Mesothelial cell of epicardium (in vitro differentiated cells): ENCODE results near the gene CSTF3. TPM values are rescaled to one million over a fixed set of nuclear protein-coding genes. Genes with fewer than 3 reads are reported as not detected.

Source experiments
- DNase-seq, 2 experiments: peaks; one replicate each; pipeline ENCODE4 v3.0.0; 2021; ENCODE audit warnings: low spot score in 2 of 2; ENCODE audit not compliant: unreplicated experiment in 2 of 2
- H3K27ac Mint-ChIP-seq: 2 replicates; pipeline ENCODE4 v1.8.0; 2021; ENCODE audit warnings: mixed read lengths
- H3K27me3 Mint-ChIP-seq: 2 replicates; pipeline ENCODE4 v1.8.0; 2021; ENCODE audit warnings: low read depth, mixed read lengths
- H3K36me3 Mint-ChIP-seq: 2 replicates; pipeline ENCODE4 v1.8.0; 2021; ENCODE audit warnings: mixed read lengths
- H3K4me1 Mint-ChIP-seq: 2 replicates; pipeline ENCODE4 v1.8.0; 2021; ENCODE audit warnings: mixed read lengths
- H3K4me3 Mint-ChIP-seq: 2 replicates; pipeline ENCODE4 v1.8.0; 2021; ENCODE audit warnings: mild to moderate bottlenecking, moderate library complexity, mixed read lengths
- H3K9me3 Mint-ChIP-seq: 2 replicates; pipeline ENCODE4 v1.8.0; 2021; ENCODE audit warnings: mixed read lengths
- CTCF ChIP-seq: fragments of 200-600 bp; sonication (generic); IDR thresholded peaks from one replicate; pipeline ENCODE4 v1.5.0; 2021; ENCODE audit warnings: antibody characterized with exemption; ENCODE audit not compliant: unreplicated experiment
- total RNA-seq: library from RNA; stranded (reverse); gene quantifications from 3 replicates; pipeline ENCODE4 v1.2.1, GENCODE V29; 2021

The CSTF3 gene
- total RNA-seq, 1 donor from 2014 or later = 50.3 TPM

DNA sequence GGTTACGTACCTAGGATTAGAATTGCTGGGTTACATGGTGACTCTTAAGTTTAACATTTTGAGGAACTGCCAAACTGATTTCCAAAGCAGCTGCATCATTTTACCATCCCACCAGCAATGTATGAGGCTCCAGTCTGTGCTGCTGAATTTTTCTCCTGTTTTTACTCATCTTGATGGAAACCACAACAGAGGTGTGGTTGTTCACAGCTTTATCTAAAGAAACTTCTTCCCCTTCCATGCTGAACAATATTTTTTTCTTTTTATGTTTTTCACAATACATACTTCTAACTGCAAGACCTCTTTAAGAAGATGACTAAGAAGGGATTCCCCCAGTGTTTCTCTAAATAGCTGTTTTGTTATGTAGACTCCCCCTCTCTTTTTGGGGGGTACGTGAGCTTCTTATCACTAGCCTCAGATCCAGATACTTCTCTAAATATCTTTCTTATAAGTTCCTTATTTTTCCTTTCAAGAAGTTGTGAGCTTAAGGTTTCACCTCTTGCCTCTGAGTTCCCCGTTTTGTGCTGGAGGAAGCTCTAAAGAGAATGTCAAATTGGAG is 97.9 kb downstream of the CSTF3 start:
- H3K27ac Mint-ChIP-seq = no peak overlapping the region
- no peak overlapping the region for H3K4me3 Mint-ChIP-seq
- H3K9me3 Mint-ChIP-seq = no peaks in the 10 kb centered on the region
- no peak for DNase-seq
- H3K36me3 Mint-ChIP-seq = peaks cover 27% of the 10 kb centered on the region
- H3K27me3 Mint-ChIP-seq = no peaks in the 10 kb centered on the region
- no peak for TF ChIP-seq CTCF
- peaks cover 21% of the 10 kb centered on the region for H3K4me1 Mint-ChIP-seq

DNA sequence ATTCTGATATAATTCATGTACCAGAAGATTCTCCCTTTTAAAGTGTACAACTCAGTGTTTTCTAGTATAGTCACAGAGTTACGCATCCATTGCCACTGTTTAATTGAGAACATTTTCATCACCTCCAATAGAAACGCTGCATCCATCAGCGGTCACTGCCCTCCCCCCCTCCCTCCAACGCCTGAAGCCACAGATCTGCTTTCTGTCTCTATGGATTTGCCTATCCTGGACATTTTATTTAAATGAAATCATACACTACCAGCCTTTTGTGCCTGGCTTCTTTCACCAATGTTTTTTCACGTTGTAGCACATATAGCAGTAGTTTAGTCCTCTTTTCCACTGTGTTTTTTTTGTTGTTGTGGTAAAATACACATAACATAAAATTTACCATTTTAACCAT is 99.1 kb downstream of the CSTF3 start:
- Mint-ChIP-seq H3K9me3 (no peaks in the 10 kb centered on the region), H3K27me3 (no peaks in the 10 kb centered on the region), H3K4me1 (peaks cover 24% of the 10 kb centered on the region), H3K4me3 (no peak overlapping the region), H3K27ac (peak overlapping the region; percentile 66), H3K36me3 (peaks cover 30% of the 10 kb centered on the region)
- no peak for TF ChIP-seq CTCF
- no peak for DNase-seq

- H3K27ac Mint-ChIP-seq = no peak overlapping the region
- peaks cover 30% of the 10 kb centered on the region for H3K4me1 Mint-ChIP-seq
- no peak for DNase-seq
- H3K9me3 Mint-ChIP-seq = no peaks in the 10 kb centered on the region
- peaks cover 30% of the 10 kb centered on the region for H3K36me3 Mint-ChIP-seq
- H3K4me3 Mint-ChIP-seq = no peak overlapping the region
- TF ChIP-seq CTCF = no peak
- H3K27me3 Mint-ChIP-seq = no peaks in the 10 kb centered on the region
Measured at GRCh38 chr11:33060271-33060670, 101.0 kb downstream of the CSTF3 start.

DNA sequence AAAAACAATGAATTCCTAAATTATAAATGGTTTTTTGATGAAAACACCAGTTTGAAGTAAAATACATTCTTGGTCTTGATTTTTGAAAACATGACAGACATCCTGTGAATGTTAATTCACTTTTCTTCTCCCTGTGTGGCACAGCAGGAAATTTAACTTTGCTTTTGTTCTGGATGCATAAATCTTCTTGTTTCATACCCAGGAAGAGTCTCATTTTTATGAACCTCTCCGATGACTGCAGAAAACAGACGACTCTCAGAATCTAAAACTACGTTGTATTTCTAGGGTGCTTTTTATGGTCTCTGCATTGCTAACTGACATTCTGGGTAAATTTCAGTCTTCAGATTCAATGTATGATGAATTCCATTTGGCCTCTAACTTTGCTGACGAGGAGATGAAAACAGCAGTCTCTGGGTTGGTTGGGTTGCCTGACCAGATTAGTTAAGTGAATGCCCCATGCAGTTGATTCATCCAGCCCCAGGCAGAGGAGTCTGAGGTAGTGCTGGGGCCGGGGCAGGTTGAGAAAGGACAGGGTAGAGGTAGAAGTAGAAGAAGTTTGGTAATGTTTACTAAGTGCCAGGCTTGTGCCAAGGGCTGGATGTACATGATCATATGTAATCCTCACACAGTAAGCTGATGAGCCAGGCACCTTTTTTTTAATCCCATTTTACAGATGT is 101.8 kb downstream of the CSTF3 start:
- Mint-ChIP-seq H3K27me3 (no peaks in the 10 kb centered on the region), H3K4me1 (peaks cover 34% of the 10 kb centered on the region), H3K9me3 (no peaks in the 10 kb centered on the region), H3K27ac (peak overlapping the region; percentile 82), H3K4me3 (no peak overlapping the region), H3K36me3 (peaks cover 27% of the 10 kb centered on the region)
- DNase-seq = no peak
- TF ChIP-seq CTCF = no peak

GRCh38 chr11:33057284-33057683 is 104.0 kb downstream of the CSTF3 start:
- no peak for DNase-seq
- Mint-ChIP-seq H3K27me3 (no peaks in the 10 kb centered on the region), H3K27ac (peak overlapping the region; percentile 5), H3K36me3 (peaks cover 19% of the 10 kb centered on the region), H3K9me3 (no peaks in the 10 kb centered on the region), H3K4me1 (peaks cover 30% of the 10 kb centered on the region), H3K4me3 (no peak overlapping the region)
- TF ChIP-seq CTCF = no peak

GRCh38 chr11:33055375-33055774 is 105.9 kb downstream of the CSTF3 start:
- DNase-seq = no peak
- no peak overlapping the region for H3K27ac Mint-ChIP-seq
- H3K4me3 Mint-ChIP-seq = no peak overlapping the region
- no peaks in the 10 kb centered on the region for H3K27me3 Mint-ChIP-seq
- no peaks in the 10 kb centered on the region for H3K9me3 Mint-ChIP-seq
- peaks cover 25% of the 10 kb centered on the region for H3K4me1 Mint-ChIP-seq
- TF ChIP-seq CTCF = no peak
- H3K36me3 Mint-ChIP-seq = peaks cover 18% of the 10 kb centered on the region
